IMR-90 (cell line): ENCODE measurements around the gene TICAM2. TPM values are rescaled to one million over a fixed set of nuclear protein-coding genes. Genes with fewer than 3 reads are reported as not detected.

Source experiments
- ATAC-seq: fragments of 200-7000 bp; cut with Tn5 transposase; 2 replicates; pipeline ENCODE4 v1.9.1; 2020; ENCODE audit warnings: low read depth, mild to moderate bottlenecking, moderate library complexity
- BruUV-seq: library from RNA; stranded (reverse); fragments of 400-500 nt; replicated peaks from 2 replicates; lab custom pipeline; 2021; lab: Mats Ljungman, UMichigan
- CTCF ChIA-PET: fragments of 300-600 bp; formaldehyde crosslinking; extraction: SDS; loops from one replicate; lab custom pipeline; 2021; ENCODE audit warnings: antibody characterized with exemption; lab: Yijun Ruan, JAX
- POLR2A ChIA-PET: fragments of 300-600 bp; sonication (Branson Sonifier 250); formaldehyde crosslinking; loops from one replicate; lab custom pipeline; 2022; ENCODE audit warnings: antibody characterized with exemption; ENCODE audit not compliant: unreplicated experiment; lab: Charles Lee
- DNase-seq: peaks from one replicate; pipeline ENCODE4 v3.0.0; 2013
- H2AFZ ChIP-seq: replicated peaks from 2 replicates; pipeline ENCODE3; 2013; ENCODE audit warnings: low read length, mild to moderate bottlenecking; ENCODE audit not compliant: poor library complexity
- H2AK5ac ChIP-seq: 2 replicates; pipeline ENCODE4 v1.6.1; 2013; ENCODE audit warnings: low read depth, low read length, inconsistent platforms
- H2AK9ac ChIP-seq: replicated peaks from 2 replicates; pipeline ENCODE3; 2013; ENCODE audit warnings: mild to moderate bottlenecking, low read depth, low read length, moderate library complexity; ENCODE audit not compliant: poor library complexity
- H2BK120ac ChIP-seq: 2 replicates; pipeline ENCODE4 v1.6.1; 2013; ENCODE audit warnings: low read depth, low read length, inconsistent platforms
- H2BK15ac ChIP-seq: 3 replicates; pipeline ENCODE4 v1.6.1; 2013; ENCODE audit warnings: low read depth, low read length, inconsistent platforms
- H2BK20ac ChIP-seq: 2 replicates; pipeline ENCODE4 v1.6.1; 2013; ENCODE audit warnings: low read depth, mild to moderate bottlenecking, inconsistent platforms, low read length, moderate library complexity
- H2BK5ac ChIP-seq: 2 replicates; pipeline ENCODE4 v1.6.1; 2013; ENCODE audit warnings: mild to moderate bottlenecking, low read depth, low read length, inconsistent platforms; ENCODE audit not compliant: poor library complexity, severe bottlenecking
- H3K14ac ChIP-seq: replicated peaks from 2 replicates; pipeline ENCODE4 v1.6.1; 2013; ENCODE audit warnings: low read depth, low read length, inconsistent platforms
- H3K18ac ChIP-seq: 2 replicates; pipeline ENCODE4 v1.6.1; 2013; ENCODE audit warnings: low read depth, low read length, control low read depth
- H3K23ac ChIP-seq: 2 replicates; pipeline ENCODE4 v1.6.1; 2013; ENCODE audit warnings: low read depth, low read length, inconsistent platforms
- H3K27ac ChIP-seq: 2 replicates; pipeline ENCODE4 v1.5.1; 2013; ENCODE audit warnings: mild to moderate bottlenecking, control low read depth, low read length; ENCODE audit not compliant: insufficient read depth
- H3K27me3 ChIP-seq: 2 replicates; pipeline ENCODE4 v1.6.1; 2013; ENCODE audit warnings: low read length; ENCODE audit not compliant: control insufficient read depth, insufficient read depth
- H3K36me3 ChIP-seq: 2 replicates; pipeline ENCODE4 v1.6.1; 2013; ENCODE audit warnings: low read length, mixed read lengths; ENCODE audit not compliant: control insufficient read depth, insufficient read depth
- H3K4ac ChIP-seq: 2 replicates; pipeline ENCODE4 v1.6.1; 2013; ENCODE audit warnings: low read depth, low read length, inconsistent platforms
- H3K4me1 ChIP-seq: 2 replicates; pipeline ENCODE4 v1.6.1; 2013; ENCODE audit warnings: low read length, mixed read lengths; ENCODE audit not compliant: control insufficient read depth, insufficient read depth
- H3K4me2 ChIP-seq: 2 replicates; pipeline ENCODE4 v1.6.1; 2013; ENCODE audit warnings: low read depth, mild to moderate bottlenecking, control low read depth, low read length, moderate library complexity
- H3K4me3 ChIP-seq: 2 replicates; pipeline ENCODE4 v1.5.1; 2013; ENCODE audit warnings: low read depth, mild to moderate bottlenecking, control low read depth, low read length, moderate library complexity; ENCODE audit not compliant: insufficient read depth
- H3K56ac ChIP-seq: 2 replicates; pipeline ENCODE4 v1.6.1; 2013; ENCODE audit warnings: low read length, inconsistent platforms; ENCODE audit not compliant: insufficient read depth; ENCODE audit errors: extremely low read depth
- H3K79me1 ChIP-seq, 2 experiments: 2 replicates each; pipeline ENCODE4 v1.6.1; 2013; ENCODE audit warnings: low read length in 2 of 2, inconsistent platforms in 1 of 2, low read depth in 1 of 2
- H3K9ac ChIP-seq: 2 replicates; pipeline ENCODE4 v1.6.1; 2013; ENCODE audit warnings: low read depth, low read length, control low read depth
- H3K9me1 ChIP-seq: 2 replicates; pipeline ENCODE4 v1.6.1; 2013; ENCODE audit warnings: low read length, inconsistent platforms; ENCODE audit not compliant: insufficient read depth
- H3K9me3 ChIP-seq: 2 replicates; pipeline ENCODE4 v1.6.1; 2013; ENCODE audit warnings: low read length; ENCODE audit not compliant: control insufficient read depth, insufficient read depth
- H4K20me1 ChIP-seq: 2 replicates; pipeline ENCODE4 v1.6.1; 2013; ENCODE audit warnings: low read length, inconsistent platforms; ENCODE audit not compliant: insufficient read depth
- H4K5ac ChIP-seq: 2 replicates; pipeline ENCODE4 v1.6.1; 2013; ENCODE audit warnings: mild to moderate bottlenecking, low read depth, low read length, control low read depth
- H4K8ac ChIP-seq, 2 experiments: 2 replicates each; pipeline ENCODE4 v1.6.1; 2013; ENCODE audit warnings: low read depth in 2 of 2, low read length in 2 of 2, control low read depth in 1 of 2, inconsistent platforms in 1 of 2
- H4K91ac ChIP-seq: 2 replicates; pipeline ENCODE4 v1.6.1; 2013; ENCODE audit warnings: low read depth, low read length, inconsistent platforms; ENCODE audit not compliant: insufficient read depth
- BHLHE40 ChIP-seq: fragments of 150-350 bp; IDR thresholded peaks from 2 replicates; pipeline ENCODE4 v1.6.1; 2016; ENCODE audit warnings: mild to moderate bottlenecking, low read depth, low read length
- CEBPB ChIP-seq: IDR thresholded peaks from 2 replicates; pipeline ENCODE4 v1.6.1; 2012; ENCODE audit warnings: low read depth, low read length, improper control_type of control experiment
- CHD1 ChIP-seq: IDR thresholded peaks from 2 replicates; pipeline ENCODE4 v1.6.1; 2012; ENCODE audit warnings: low read depth, low read length, improper control_type of control experiment
- CTCF ChIP-seq: conservative IDR thresholded peaks from 2 replicates; pipeline ENCODE4 v1.5.1; 2012; ENCODE audit warnings: mild to moderate bottlenecking, low read depth, low read length, improper control_type of control experiment
- ELK1 ChIP-seq: fragments of 150-350 bp; IDR thresholded peaks from 2 replicates; pipeline ENCODE4 v1.6.1; 2016; ENCODE audit warnings: low read depth, mild to moderate bottlenecking, low read length, moderate library complexity, borderline replicate concordance
- FOS ChIP-seq: fragments of 150-350 bp; IDR thresholded peaks from 2 replicates; pipeline ENCODE4 v1.6.1; 2016; ENCODE audit warnings: low read depth, low read length
- MAFK ChIP-seq: IDR thresholded peaks from 2 replicates; pipeline ENCODE4 v1.6.1; 2012; ENCODE audit warnings: low read depth, low read length, improper control_type of control experiment
- MAZ ChIP-seq: IDR thresholded peaks from 2 replicates; pipeline ENCODE4 v1.6.1; 2012; ENCODE audit warnings: low read depth, mild to moderate bottlenecking, low read length, improper control_type of control experiment, moderate library complexity, borderline replicate concordance
- MXI1 ChIP-seq: IDR thresholded peaks from 2 replicates; pipeline ENCODE4 v1.6.1; 2012; ENCODE audit warnings: low read depth, mild to moderate bottlenecking, low read length, moderate library complexity, borderline replicate concordance
- NFE2L2 ChIP-seq: fragments of 150-350 bp; IDR thresholded peaks from 2 replicates; pipeline ENCODE4 v1.6.1; 2016; ENCODE audit warnings: low read depth, mild to moderate bottlenecking, low read length
- POLR2A ChIP-seq: IDR thresholded peaks from 2 replicates; pipeline ENCODE4 v1.6.1; 2012; ENCODE audit warnings: mild to moderate bottlenecking, low read depth, low read length
- RAD21 ChIP-seq: IDR thresholded peaks from 2 replicates; pipeline ENCODE4 v1.6.1; 2012; ENCODE audit warnings: low read length, improper control_type of control experiment
- RCOR1 ChIP-seq: IDR thresholded peaks from 2 replicates; pipeline ENCODE4 v1.6.1; 2012; ENCODE audit warnings: mild to moderate bottlenecking, low read length, improper control_type of control experiment; ENCODE audit not compliant: insufficient replicate concordance
- RFX5 ChIP-seq: IDR thresholded peaks from 2 replicates; pipeline ENCODE4 v1.8.0; 2012; ENCODE audit warnings: low read depth, mild to moderate bottlenecking, low read length, moderate library complexity
- SMC3 ChIP-seq: fragments of 150-350 bp; IDR thresholded peaks from 2 replicates; pipeline ENCODE4 v1.6.1; 2016; ENCODE audit warnings: low read depth, mild to moderate bottlenecking, antibody characterized with exemption, low read length, moderate library complexity
- USF2 ChIP-seq: fragments of 150-350 bp; IDR thresholded peaks from 2 replicates; pipeline ENCODE4 v1.6.1; 2017; ENCODE audit warnings: mild to moderate bottlenecking, antibody characterized with exemption, low read length, low read depth
- WGBS, 2 experiments: methylation state at CpG; one replicate each; pipeline versions ENCODE4 v1.1.5 to v1.1.7; 2013; ENCODE audit warnings: missing lambda C conversion rate in 2 of 2; ENCODE audit not compliant: insufficient read length in 1 of 2; ENCODE audit errors: extremely low coverage in 2 of 2; 5-methylcytosine and 5-hydroxymethylcytosine counted together
- dilution Hi-C: fragments of 300-500 bp; cut with HindIII; formaldehyde crosslinking; loops from one replicate; pipeline ENCODE4 v1.14.3; 2018; ENCODE audit warnings: low sequenced_read_pairs; ENCODE audit not compliant: unreplicated experiment
- in situ Hi-C: fragments of 300-500 bp; cut with MboI; formaldehyde crosslinking; loops from 3 replicates; pipeline ENCODE4 v1.14.3; 2019; ENCODE audit warnings: low sequenced_read_pairs, inconsistent platforms, mixed read lengths
- intact Hi-C: fragments of 100-400 bp; cut with micrococcal nuclease; formaldehyde crosslinking; loops from 2 replicates; pipeline ENCODE4 v1.10.0; 2022
- polyA plus RNA-seq, 3 experiments: library from polyadenylated mRNA; depleted of rRNA; stranded (reverse); fragments of >200 nt; gene quantifications; 2 replicates each; pipeline ENCODE4 v1.2.3, GENCODE V29; 2012; ENCODE audit warnings: low replicate concordance in 1 of 3
- total RNA-seq: library from RNA; depleted of rRNA; stranded (reverse); fragments of >200 nt; gene quantifications from 2 replicates; pipeline ENCODE4 v1.2.3, GENCODE V29; 2012

Gene TICAM2
- total and polyA plus RNA-seq, 2 of the 4 experiments (the other 2 are of a cell fraction): 2.9 to 4.3 TPM

- BruUV-seq: no TSS peak
- Histone ChIP-seq H3K4ac (no peak overlapping the region), H4K5ac (no peak overlapping the region), H3K9me3 (no peaks in the 10 kb centered on the region), H2BK20ac (no peak overlapping the region), H3K4me2 (no peak overlapping the region), H4K91ac (no peak overlapping the region), H2AFZ (no peak overlapping the region), H3K56ac (no peak overlapping the region), H2BK120ac (no peak overlapping the region), H3K9me1 (no peaks in the 10 kb centered on the region), H3K4me3 (no peak overlapping the region), H4K20me1 (no peaks in the 10 kb centered on the region), H3K4me1 (peaks cover 5% of the 10 kb centered on the region), H2AK9ac (no peak overlapping the region), H3K36me3 (no peaks in the 10 kb centered on the region; the same call in 1 of the 2 replicates), H3K9ac (no peak overlapping the region), H2BK5ac (no peak overlapping the region), H2AK5ac (no peak overlapping the region), H3K27ac (no peak overlapping the region), H2BK15ac (no peak overlapping the region), H3K18ac (no peak overlapping the region), H3K79me1 (peaks cover 11 to 36% of the 10 kb centered on the region in 2 experiments), H3K27me3 (no peaks in the 10 kb centered on the region), H3K23ac (no peak overlapping the region), H3K14ac (no peak overlapping the region), H4K8ac (no peak overlapping the region)
- in situ Hi-C loops: loop anchor here (25.0 kb wide), 1 partner anchor 1368 kb away; no protein-coding TSS in a partner anchor
- dilution Hi-C loops: no loop called here
- intact Hi-C loops: no loop called here
- TF ChIP-seq CEBPB: no peak
- no peak for TF ChIP-seq RFX5
- TF ChIP-seq ELK1: no peak
- TF ChIP-seq SMC3: no peak
- no peak for TF ChIP-seq FOS
- TF ChIP-seq RAD21: no peak
- no peak for TF ChIP-seq NFE2L2
- TF ChIP-seq BHLHE40: no peak
- no peak for TF ChIP-seq POLR2A
- no peak for TF ChIP-seq RCOR1
- TF ChIP-seq CHD1: no peak
- TF ChIP-seq USF2: no peak
- no peak for TF ChIP-seq MAZ
- no peak for TF ChIP-seq MXI1
- TF ChIP-seq CTCF: no peak
- no peak for TF ChIP-seq MAFK
- CTCF ChIA-PET: no interaction called here
- no peak for DNase-seq
- WGBS, 2 experiments: no CpG with 5 or more reads among the region's 3 CpGs
- POLR2A ChIA-PET: interaction anchor here (0.9 kb wide), 1 partner anchor 11 kb away, joined by 3 read pairs; no protein-coding TSS in a partner anchor
- no peak for ATAC-seq
These were observed 3.2 kb upstream of the TICAM2 start for GRCh38 chr5:115605436-115605835.
